PC-9 (cell line): ENCODE data around the gene NEO1. TPM values are rescaled to one million over a fixed set of nuclear protein-coding genes. Genes with fewer than 3 reads are reported as not detected.
"Not testable (repeated sequence)": the region's sequence is repeated elsewhere in the genome, so short reads cannot be mapped to it uniquely, and the experiment has no call there.

Experiments
- BruUV-seq: library from RNA; stranded (reverse); fragments of 400-500 nt; replicated peaks from 2 replicates; lab custom pipeline; 2021; lab: Mats Ljungman, UMichigan
- CTCF ChIA-PET: fragments of 300-600 bp; sonication (Branson Sonifier 250); formaldehyde crosslinking; loops from one replicate; lab custom pipeline; 2022; ENCODE audit warnings: antibody characterized with exemption; lab: Charles Lee
- POLR2A ChIA-PET: fragments of 300-600 bp; sonication (Branson Sonifier 250); formaldehyde crosslinking; loops from one replicate; lab custom pipeline; 2022; ENCODE audit warnings: antibody characterized with exemption; ENCODE audit not compliant: unreplicated experiment; lab: Charles Lee
- DNase-seq, 2 experiments: peaks; one replicate each; pipeline versions ENCODE4 v3.0.0 to v3.0.0-alpha.2; 2015 to 2022; ENCODE audit warnings: mixed read lengths in 1 of 2
- H2AFZ ChIP-seq: fragments of 200-600 bp; sonication (generic); 2 replicates; pipeline ENCODE4 v1.8.1; 2017; ENCODE audit warnings: antibody characterized with exemption
- H3F3A ChIP-seq: fragments of 200-600 bp; sonication (generic); 2 replicates; pipeline ENCODE4 v1.8.1; 2017; ENCODE audit warnings: antibody characterized with exemption, mild to moderate bottlenecking, low read depth; ENCODE audit not compliant: insufficient read depth
- H3K27ac ChIP-seq: fragments of 200-600 bp; sonication (generic); 2 replicates; pipeline ENCODE4 v1.6.1; 2016; ENCODE audit warnings: mixed run types
- H3K27me3 ChIP-seq: fragments of 200-600 bp; sonication (generic); 2 replicates; pipeline ENCODE4 v1.6.1; 2016; ENCODE audit warnings: low read depth, mixed run types; ENCODE audit not compliant: insufficient read depth
- H3K36me3 ChIP-seq: fragments of 200-600 bp; sonication (generic); 2 replicates; pipeline ENCODE4 v1.6.1; 2016; ENCODE audit warnings: low read depth, mixed run types
- H3K4me1 ChIP-seq: fragments of 200-600 bp; sonication (generic); replicated peaks from 2 replicates; pipeline ENCODE4 v1.6.1; 2016; ENCODE audit warnings: mixed run types; ENCODE audit not compliant: insufficient read depth
- H3K4me2 ChIP-seq: fragments of 200-600 bp; sonication (generic); 2 replicates; pipeline ENCODE4 v1.6.1; 2017; ENCODE audit warnings: mixed run types
- H3K4me3 ChIP-seq: fragments of 200-600 bp; sonication (generic); 2 replicates; pipeline ENCODE4 v1.6.1; 2016; ENCODE audit warnings: mixed run types
- H3K79me2 ChIP-seq: fragments of 200-600 bp; sonication (generic); 2 replicates; pipeline ENCODE4 v1.6.1; 2017; ENCODE audit warnings: low read depth, mixed run types
- H3K9me2 ChIP-seq: fragments of 200-600 bp; sonication (generic); 2 replicates; pipeline ENCODE4 v1.8.1; 2017; ENCODE audit warnings: mild to moderate bottlenecking; ENCODE audit not compliant: insufficient read depth
- H3K9me3 ChIP-seq: fragments of 200-600 bp; sonication (generic); 2 replicates; pipeline ENCODE4 v1.8.1; 2016; ENCODE audit warnings: low read depth; ENCODE audit not compliant: insufficient read depth
- H4K20me1 ChIP-seq: fragments of 200-600 bp; sonication (generic); 2 replicates; pipeline ENCODE4 v1.8.1; 2017; ENCODE audit not compliant: insufficient read depth
- CTCF ChIP-seq: fragments of 200-600 bp; sonication (generic); conservative IDR thresholded peaks from 2 replicates; pipeline ENCODE4 v1.6.1; 2017; ENCODE audit warnings: mixed run types, antibody characterized with exemption, mild to moderate bottlenecking, moderate library complexity
- EZH2 ChIP-seq: fragments of 200-600 bp; sonication (generic); IDR thresholded peaks from 2 replicates; pipeline ENCODE4 v1.8.0; 2017; ENCODE audit warnings: antibody characterized with exemption, low read depth
- intact Hi-C: fragments of 100-400 bp; cut with micrococcal nuclease; formaldehyde crosslinking; loops from one replicate; pipeline ENCODE4 v1.10.0; 2022; ENCODE audit not compliant: unreplicated experiment
- total RNA-seq: library from RNA; stranded (reverse); gene quantifications from 2 replicates; pipeline ENCODE4 v1.2.3, GENCODE V29; 2021

The NEO1 gene
- total RNA-seq, 1 experiment from 2014 or later = 5.2 TPM

GRCh38 chr15:73296609-73297353 is 244.5 kb downstream of the NEO1 start:
- no peak for DNase-seq
- no peak overlapping the region for H3K4me3 ChIP-seq
- H3K9me2 ChIP-seq = no peaks in the 10 kb centered on the region
- BruUV-seq = no TSS peak
- no peaks in the 10 kb centered on the region for H3F3A ChIP-seq
- H4K20me1 ChIP-seq = no peaks in the 10 kb centered on the region
- no peaks in the 10 kb centered on the region for H3K27me3 ChIP-seq
- no peaks in the 10 kb centered on the region for H3K9me3 ChIP-seq
- TF ChIP-seq EZH2 = no peak
- no peak for TF ChIP-seq CTCF
- H3K36me3 ChIP-seq = no peaks in the 10 kb centered on the region
- no peak overlapping the region for H3K27ac ChIP-seq
- no peak overlapping the region for H3K4me2 ChIP-seq
- intact Hi-C loops = no loop called here
- ChIA-PET CTCF (no interaction called here), POLR2A (no interaction called here)
- H3K4me1 ChIP-seq = no peaks in the 10 kb centered on the region
- H3K79me2 ChIP-seq = no peaks in the 10 kb centered on the region
- H2AFZ ChIP-seq = no peak overlapping the region

DNA sequence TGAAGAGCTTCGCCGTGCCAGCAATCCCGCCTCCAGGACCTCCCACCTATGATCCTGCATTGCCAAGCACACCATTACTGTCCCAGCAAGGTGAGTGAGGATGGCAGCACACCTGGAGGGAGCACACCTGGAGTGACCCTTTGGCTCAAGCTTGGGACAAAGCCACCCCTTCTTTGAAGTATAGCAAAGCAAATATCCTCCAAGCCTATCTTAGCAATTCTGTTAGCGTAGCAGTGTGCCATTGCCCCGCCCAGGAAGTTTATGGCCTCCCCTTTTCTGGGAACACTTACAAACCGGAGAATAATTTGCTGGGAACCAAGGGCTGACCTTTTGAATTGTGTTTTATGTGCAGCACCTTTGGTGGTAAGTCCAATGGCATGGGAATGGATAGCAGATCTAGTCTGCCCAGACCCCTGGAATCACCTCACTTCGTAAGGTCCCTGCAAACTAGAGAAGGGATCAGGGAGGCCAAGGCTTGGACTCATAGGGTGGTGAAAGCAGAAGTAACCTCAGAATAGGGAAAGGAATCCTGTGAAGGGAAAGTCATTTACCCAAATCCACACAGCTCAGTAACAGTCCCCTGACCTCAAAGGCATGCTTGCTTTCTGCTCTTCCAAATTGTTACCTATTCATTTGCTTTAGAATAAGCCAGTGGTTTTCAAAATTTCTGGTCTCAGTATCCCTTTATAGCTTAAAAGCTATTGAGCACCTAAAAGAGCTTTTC is 246.4 kb downstream of the NEO1 start:
- no peaks in the 10 kb centered on the region for H3K9me2 ChIP-seq
- CTCF ChIA-PET = no interaction called here
- no peak for DNase-seq
- BruUV-seq = no TSS peak
- no peaks in the 10 kb centered on the region for H3K4me1 ChIP-seq
- no peak overlapping the region for H3K27ac ChIP-seq
- no peak overlapping the region for H3K4me3 ChIP-seq
- no peaks in the 10 kb centered on the region for H3K79me2 ChIP-seq
- intact Hi-C loops = no loop called here
- no peaks in the 10 kb centered on the region for H3F3A ChIP-seq
- no peaks in the 10 kb centered on the region for H3K27me3 ChIP-seq
- H3K36me3 ChIP-seq = no peaks in the 10 kb centered on the region
- no peak overlapping the region for H2AFZ ChIP-seq
- H3K9me3 ChIP-seq = no peaks in the 10 kb centered on the region
- POLR2A ChIA-PET = interaction anchor here (0.6 kb wide), 1 partner anchor 117 kb away, joined by 3 read pairs; no protein-coding TSS in a partner anchor
- H4K20me1 ChIP-seq = no peaks in the 10 kb centered on the region
- TF ChIP-seq EZH2 = no peak
- no peak for TF ChIP-seq CTCF
- H3K4me2 ChIP-seq = no peak overlapping the region

DNA sequence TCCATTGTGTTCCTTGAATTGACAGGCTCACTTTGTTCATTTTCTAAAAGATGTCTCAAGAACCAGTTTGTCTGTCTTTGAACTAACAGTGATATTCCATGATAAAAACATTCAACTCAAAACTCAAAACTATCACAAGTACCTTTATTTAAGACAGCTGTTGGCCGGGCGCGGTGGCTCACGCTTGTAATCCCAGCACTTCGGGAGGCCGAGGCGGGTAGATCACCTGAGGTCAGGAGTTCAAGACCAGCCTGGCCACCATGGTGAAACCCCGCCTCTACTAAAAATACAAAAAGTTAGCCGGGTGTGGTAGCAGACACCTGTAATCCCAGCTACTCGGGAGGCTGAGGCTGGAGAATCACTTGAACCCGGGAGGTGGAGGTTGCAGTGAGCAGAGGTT is 248.0 kb downstream of the NEO1 start:
- H3K4me2 ChIP-seq, H3K27me3 ChIP-seq, CTCF ChIA-PET, H3K36me3 ChIP-seq, H3K9me2 ChIP-seq, intact Hi-C loops, H3K4me3 ChIP-seq, H4K20me1 ChIP-seq, POLR2A ChIA-PET, H3K79me2 ChIP-seq, H3F3A ChIP-seq, BruUV-seq, H3K9me3 ChIP-seq, H3K4me1 ChIP-seq, H3K27ac ChIP-seq, DNase-seq, H2AFZ ChIP-seq: not testable (repeated sequence)
